Central memory CD4-positive, alpha-beta T cell (primary cell): ENCODE results near the gene ATP2C2.
"Not testable (repeated sequence)": the region's sequence is repeated elsewhere in the genome, so short reads cannot be mapped to it uniquely, and the experiment has no call there.

ENCODE experiments used
- DNase-seq: peaks from one replicate; pipeline ENCODE4 v3.0.0; 2022

Gene ATP2C2

GRCh38 chr16:84367750-84368307 is 509 bp upstream of the ATP2C2 start:
- no peak for DNase-seq

- no peak for DNase-seq
These were observed 767 bp downstream of the ATP2C2 start for GRCh38 chr16:84369105-84369504.

- no peak for DNase-seq
These were observed 1.7 kb downstream of the ATP2C2 start for GRCh38 chr16:84369938-84370627.

- no peak for DNase-seq
These were observed 2.6 kb downstream of the ATP2C2 start for GRCh38 chr16:84370723-84371552.

- DNase-seq, result no peak
These were observed 3.2 kb downstream of the ATP2C2 start for GRCh38 chr16:84371553-84371865.

- DNase-seq, result no peak
These were observed 5.7 kb downstream of the ATP2C2 start for GRCh38 chr16:84373907-84374489.

GRCh38 chr16:84378099-84378498 is 9.8 kb downstream of the ATP2C2 start:
- DNase-seq, result no peak

- DNase-seq, result no peak
These were observed 10.2 kb downstream of the ATP2C2 start for GRCh38 chr16:84378567-84378966.

- no peak for DNase-seq
These were observed 10.8 kb downstream of the ATP2C2 start for GRCh38 chr16:84379008-84379708.

- DNase-seq, result no peak
These were observed 11.5 kb downstream of the ATP2C2 start for GRCh38 chr16:84379709-84380362.

GRCh38 chr16:84380405-84380804 is 12.1 kb downstream of the ATP2C2 start:
- DNase-seq, result peak; percentile 16

- no peak for DNase-seq
These were observed 14.1 kb downstream of the ATP2C2 start for GRCh38 chr16:84382396-84382795.

GRCh38 chr16:84383106-84383505 is 14.8 kb downstream of the ATP2C2 start:
- no peak for DNase-seq

GRCh38 chr16:84386047-84386446 is 17.7 kb downstream of the ATP2C2 start:
- no peak for DNase-seq

- DNase-seq, result no peak
These were observed 18.7 kb downstream of the ATP2C2 start for GRCh38 chr16:84387021-84387420.

GRCh38 chr16:84390131-84390785 is 21.9 kb downstream of the ATP2C2 start:
- no peak for DNase-seq

- DNase-seq, result no peak
These were observed 23.1 kb downstream of the ATP2C2 start for GRCh38 chr16:84391151-84392030.

- no peak for DNase-seq
These were observed 23.7 kb downstream of the ATP2C2 start for GRCh38 chr16:84392031-84392360.

GRCh38 chr16:84396082-84396481 is 27.7 kb downstream of the ATP2C2 start:
- DNase-seq, result not testable (repeated sequence)

- DNase-seq, result no peak
These were observed 28.2 kb downstream of the ATP2C2 start for GRCh38 chr16:84396537-84397008.

GRCh38 chr16:84397090-84397489 is 28.8 kb downstream of the ATP2C2 start:
- DNase-seq, result no peak
